BLaER1 (cell line): ENCODE data around the gene MTHFSD.

Experiments used
- H3K27ac ChIP-seq: shearing (Covaris generic); formaldehyde crosslinking; 2 replicates; pipeline ENCODE4 v1.8.1; 2022
- H3K27me3 ChIP-seq: shearing (Covaris generic); formaldehyde crosslinking; 2 replicates; pipeline ENCODE4 v1.8.1; 2022
- H3K36me3 ChIP-seq: shearing (Covaris generic); formaldehyde crosslinking; 2 replicates; pipeline ENCODE4 v1.8.1; 2022
- H3K4me1 ChIP-seq: shearing (Covaris generic); formaldehyde crosslinking; 2 replicates; pipeline ENCODE4 v1.8.1; 2022
- H3K4me2 ChIP-seq: shearing (Covaris generic); formaldehyde crosslinking; 2 replicates; pipeline ENCODE4 v1.8.1; 2022
- H3K4me3 ChIP-seq: shearing (Covaris generic); formaldehyde crosslinking; 2 replicates; pipeline ENCODE4 v1.8.1; 2022
- H3K9ac ChIP-seq: shearing (Covaris generic); formaldehyde crosslinking; 2 replicates; pipeline ENCODE4 v1.8.1; 2022
- H3K9me3 ChIP-seq: shearing (Covaris generic); formaldehyde crosslinking; 2 replicates; pipeline ENCODE4 v1.8.1; 2022
- H4K20me1 ChIP-seq: shearing (Covaris generic); formaldehyde crosslinking; 2 replicates; pipeline ENCODE4 v1.8.1; 2022
- Cebpa-rat ChIP-seq: shearing (Covaris generic); IDR thresholded peaks from 2 replicates; pipeline ENCODE4 v1.8.1; 2022

MTHFSD gene, protein sequence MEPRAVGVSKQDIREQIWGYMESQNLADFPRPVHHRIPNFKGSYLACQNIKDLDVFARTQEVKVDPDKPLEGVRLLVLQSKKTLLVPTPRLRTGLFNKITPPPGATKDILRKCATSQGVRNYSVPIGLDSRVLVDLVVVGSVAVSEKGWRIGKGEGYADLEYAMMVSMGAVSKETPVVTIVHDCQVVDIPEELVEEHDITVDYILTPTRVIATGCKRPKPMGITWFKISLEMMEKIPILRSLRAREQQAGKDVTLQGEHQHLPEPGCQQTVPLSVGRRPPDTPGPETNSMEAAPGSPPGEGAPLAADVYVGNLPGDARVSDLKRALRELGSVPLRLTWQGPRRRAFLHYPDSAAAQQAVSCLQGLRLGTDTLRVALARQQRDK

DNA sequence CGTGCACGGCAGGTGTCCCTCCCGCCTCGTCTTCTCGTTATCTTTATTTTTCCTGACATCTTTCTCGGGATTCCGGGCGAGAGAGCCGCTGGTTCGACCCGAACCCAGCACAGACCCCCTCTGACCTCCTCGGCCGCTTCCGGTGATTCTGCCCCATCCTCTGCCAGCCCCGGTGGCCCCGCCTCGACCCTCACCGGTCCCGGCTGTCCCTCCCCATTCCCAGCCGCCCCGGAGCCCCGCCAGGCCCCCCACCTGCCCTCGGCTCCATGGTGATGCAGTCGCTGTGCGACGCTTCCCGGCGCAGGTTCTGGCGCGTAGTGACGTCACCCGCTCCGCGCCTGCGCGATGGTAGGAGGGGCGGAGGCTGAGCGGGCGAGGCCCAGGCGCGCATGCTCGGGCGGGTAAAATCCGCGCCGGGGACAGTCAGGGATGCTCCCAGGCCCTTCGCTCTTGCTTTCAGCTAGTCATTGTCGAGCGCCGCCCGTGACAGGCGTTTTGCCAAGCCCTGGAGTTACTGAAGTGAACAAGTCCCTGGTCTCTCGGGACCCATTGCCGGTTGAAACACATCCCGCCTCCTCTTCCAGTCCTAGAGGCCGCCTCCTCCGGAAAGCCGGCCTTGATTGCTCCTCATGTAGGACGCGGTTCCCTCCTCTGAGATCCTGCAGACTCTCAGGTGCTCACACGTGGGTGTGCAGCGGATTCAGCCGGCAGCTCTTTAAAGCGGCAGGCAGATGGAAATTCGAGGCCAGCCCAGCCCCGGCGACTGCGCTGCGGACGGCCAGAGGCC is at the start of gene MTHFSD:
MTHFSD (minus strand) TSS at position 319 of the 787 bp plus-strand sequence; CDS start at position 268, 51 bp downstream.
- no peak for TF ChIP-seq Cebpa-rat
- no peaks in the 10 kb centered on the region for H3K9me3 ChIP-seq
- H3K27ac ChIP-seq: peak within 1 kb of the TSS; percentile 88
- H3K27me3 ChIP-seq: no peaks in the 10 kb centered on the region
- H3K36me3 ChIP-seq: peaks cover 39% of the 10 kb centered on the region
- H4K20me1 ChIP-seq: 0 out of 2 replicates have a peak, but pooled peaks cover 8% of the 10 kb centered on the region
- H3K4me2 ChIP-seq: peak within 1 kb of the TSS; percentile 87
- H3K9ac ChIP-seq: peak within 1 kb of the TSS; percentile 89
- peaks cover 19% of the 10 kb centered on the region for H3K4me1 ChIP-seq
- peak within 1 kb of the TSS; percentile 89 for H3K4me3 ChIP-seq

DNA sequence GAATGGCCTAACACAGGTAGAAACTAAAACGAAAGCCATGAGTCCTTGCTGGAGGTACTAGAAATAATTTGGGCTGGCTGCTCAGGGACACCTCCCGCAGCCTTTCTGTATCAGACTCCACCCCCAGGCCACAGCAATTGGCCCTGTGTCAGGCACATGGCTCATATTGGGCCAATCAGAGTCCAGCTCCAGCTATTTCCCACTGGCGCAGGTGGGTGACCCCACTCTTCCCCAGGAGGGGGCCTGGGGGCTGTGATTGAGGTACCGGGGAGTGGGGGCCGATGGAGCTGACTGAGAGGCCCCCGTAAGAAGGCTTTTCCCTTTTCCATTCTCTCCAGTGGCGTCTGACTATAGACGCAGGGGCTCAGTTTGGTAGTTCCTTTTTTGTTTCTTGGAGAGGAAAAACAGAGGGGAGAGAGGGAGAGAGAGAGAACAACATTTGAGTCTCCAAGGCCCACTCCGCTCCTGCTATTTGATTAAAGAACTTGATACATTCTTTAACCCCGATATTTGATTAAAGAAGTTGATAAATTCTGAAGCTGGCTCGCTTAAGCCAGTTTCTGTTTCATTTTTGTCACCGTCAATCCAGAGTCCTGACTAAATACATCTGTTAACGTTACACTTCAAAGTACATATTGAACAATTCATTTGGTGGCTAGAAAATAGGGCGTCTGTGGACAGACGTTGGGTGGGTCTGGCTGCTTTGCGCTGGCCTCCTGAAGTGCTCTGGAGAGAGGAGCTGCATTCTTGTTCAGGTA is 49.6 kb upstream of the MTHFSD start:
- no peak for TF ChIP-seq Cebpa-rat
- peaks cover 32% of the 10 kb centered on the region for H3K4me1 ChIP-seq
- H3K27ac ChIP-seq: peak overlapping the region; percentile 20; the same call in 1 of the 2 replicates
- H3K9ac ChIP-seq: no peak overlapping the region
- no peaks in the 10 kb centered on the region for H4K20me1 ChIP-seq
- H3K4me2 ChIP-seq: peak overlapping the region; percentile 54
- H3K9me3 ChIP-seq: peaks cover 21% of the 10 kb centered on the region
- H3K27me3 ChIP-seq: no peaks in the 10 kb centered on the region
- H3K4me3 ChIP-seq: peak overlapping the region; percentile 17; the same call in 1 of the 2 replicates
- H3K36me3 ChIP-seq: no peaks in the 10 kb centered on the region

DNA sequence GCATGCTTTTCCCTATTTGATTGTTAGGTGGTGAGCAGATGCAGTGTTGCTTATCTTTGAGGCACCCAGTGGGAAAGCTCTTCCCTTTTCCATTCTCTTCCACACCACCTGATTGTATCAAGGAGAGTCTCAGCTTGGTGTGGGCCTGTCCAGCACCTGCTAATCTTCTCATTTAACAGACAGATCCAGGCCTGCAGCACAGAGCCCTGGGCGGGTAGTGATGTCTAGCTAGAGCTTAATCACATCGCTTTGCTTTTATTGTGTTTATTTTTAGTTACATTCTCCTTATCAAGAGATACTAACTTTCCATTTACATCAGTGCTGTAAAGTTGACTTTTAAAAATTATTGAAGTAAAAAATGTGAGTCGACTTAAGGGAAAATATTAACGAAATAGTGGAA is 47.5 kb upstream of the MTHFSD start:
- Histone ChIP-seq H3K4me2 (no peak overlapping the region), H3K4me1 (peaks cover 34% of the 10 kb centered on the region), H3K4me3 (no peak overlapping the region), H3K36me3 (no peaks in the 10 kb centered on the region), H3K27me3 (no peaks in the 10 kb centered on the region), H3K9me3 (peaks cover 32% of the 10 kb centered on the region), H3K27ac (no peak overlapping the region), H3K9ac (no peak overlapping the region), H4K20me1 (no peaks in the 10 kb centered on the region)
- TF ChIP-seq Cebpa-rat: no peak

DNA sequence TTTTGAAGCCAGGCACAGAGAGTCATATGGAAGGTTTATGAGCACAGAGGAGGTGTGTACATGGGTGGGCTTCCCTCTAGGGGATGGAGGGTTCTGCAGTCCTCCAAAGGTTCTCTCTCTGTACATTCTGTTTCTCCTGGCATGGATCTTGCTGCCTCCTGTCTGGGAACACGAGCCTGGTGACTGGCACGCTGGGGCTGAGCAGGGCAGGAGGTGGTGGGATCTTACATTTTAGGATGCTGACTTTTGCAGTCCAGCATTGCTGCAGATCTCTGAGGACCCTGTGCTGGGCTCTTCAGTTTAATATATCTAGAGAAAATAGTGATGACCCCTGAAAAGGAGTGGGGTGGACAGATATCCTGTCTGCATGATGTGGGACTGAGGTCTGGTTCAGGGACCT is 46.3 kb upstream of the MTHFSD start:
- peaks cover 42% of the 10 kb centered on the region for H3K4me1 ChIP-seq
- TF ChIP-seq Cebpa-rat: no peak

DNA sequence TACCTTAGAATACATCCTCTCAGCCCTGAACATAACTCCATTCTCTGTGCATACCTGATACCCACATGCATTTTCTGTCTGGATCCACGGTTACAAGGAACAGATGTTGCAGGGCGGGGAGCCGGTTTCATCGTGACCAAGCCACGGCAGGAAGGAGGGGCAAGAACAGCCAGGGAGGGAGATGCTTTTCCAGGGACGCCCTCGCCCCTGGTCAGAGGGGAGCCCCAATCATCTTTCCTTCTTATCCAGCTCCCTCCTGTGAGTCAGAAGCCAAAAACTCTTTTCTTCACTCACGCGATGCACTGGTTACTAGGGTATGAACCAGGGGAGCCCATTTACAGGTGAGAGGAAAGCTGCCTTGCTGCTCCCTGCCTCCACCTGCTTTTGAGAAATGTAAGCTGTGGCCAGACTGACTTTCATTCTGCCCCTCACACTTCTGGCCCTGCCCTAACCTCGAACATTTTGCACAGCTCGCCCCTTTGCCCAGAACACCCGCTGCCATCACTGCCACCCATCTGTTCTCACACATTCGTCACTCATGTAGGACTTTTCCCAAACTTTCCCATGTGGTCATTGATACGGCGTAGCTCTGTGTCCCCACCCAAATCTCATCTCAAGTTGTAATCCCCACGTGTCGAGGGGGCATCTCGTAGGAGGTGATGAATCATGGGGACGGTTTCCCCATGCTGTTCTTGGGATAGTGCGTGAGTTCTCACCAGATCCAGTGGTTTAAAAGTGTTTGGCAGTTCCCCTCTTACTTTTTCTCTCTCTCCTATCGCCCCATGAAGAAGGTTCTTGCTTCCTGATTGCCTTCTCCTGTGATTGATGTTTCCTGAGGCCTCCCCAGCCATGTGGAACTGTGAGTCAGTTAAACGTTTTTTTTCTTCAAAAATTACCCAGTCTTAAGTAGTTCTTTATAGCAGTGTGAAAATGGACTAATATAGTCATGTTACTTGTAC is 43.9 kb upstream of the MTHFSD start:
- no peak overlapping the region for H3K9ac ChIP-seq
- H3K4me3 ChIP-seq: no peak overlapping the region
- H4K20me1 ChIP-seq: no peaks in the 10 kb centered on the region
- no peaks in the 10 kb centered on the region for H3K27me3 ChIP-seq
- peak overlapping the region; percentile 43 for H3K4me2 ChIP-seq
- peak overlapping the region; percentile 58 for H3K27ac ChIP-seq
- no peaks in the 10 kb centered on the region for H3K36me3 ChIP-seq
- peaks cover 19% of the 10 kb centered on the region for H3K9me3 ChIP-seq
- H3K4me1 ChIP-seq: peaks cover 42% of the 10 kb centered on the region
- no peak for TF ChIP-seq Cebpa-rat

More for the DNA sequence above, 46.3 kb upstream of the MTHFSD start:
- H3K9ac ChIP-seq: no peak overlapping the region
- peaks cover 31% of the 10 kb centered on the region for H3K9me3 ChIP-seq
- H3K4me3 ChIP-seq: no peak overlapping the region
- H3K27me3 ChIP-seq: no peaks in the 10 kb centered on the region
- H4K20me1 ChIP-seq: no peaks in the 10 kb centered on the region
- no peak overlapping the region for H3K27ac ChIP-seq
- no peaks in the 10 kb centered on the region for H3K36me3 ChIP-seq
- H3K4me2 ChIP-seq: no peak overlapping the region

DNA sequence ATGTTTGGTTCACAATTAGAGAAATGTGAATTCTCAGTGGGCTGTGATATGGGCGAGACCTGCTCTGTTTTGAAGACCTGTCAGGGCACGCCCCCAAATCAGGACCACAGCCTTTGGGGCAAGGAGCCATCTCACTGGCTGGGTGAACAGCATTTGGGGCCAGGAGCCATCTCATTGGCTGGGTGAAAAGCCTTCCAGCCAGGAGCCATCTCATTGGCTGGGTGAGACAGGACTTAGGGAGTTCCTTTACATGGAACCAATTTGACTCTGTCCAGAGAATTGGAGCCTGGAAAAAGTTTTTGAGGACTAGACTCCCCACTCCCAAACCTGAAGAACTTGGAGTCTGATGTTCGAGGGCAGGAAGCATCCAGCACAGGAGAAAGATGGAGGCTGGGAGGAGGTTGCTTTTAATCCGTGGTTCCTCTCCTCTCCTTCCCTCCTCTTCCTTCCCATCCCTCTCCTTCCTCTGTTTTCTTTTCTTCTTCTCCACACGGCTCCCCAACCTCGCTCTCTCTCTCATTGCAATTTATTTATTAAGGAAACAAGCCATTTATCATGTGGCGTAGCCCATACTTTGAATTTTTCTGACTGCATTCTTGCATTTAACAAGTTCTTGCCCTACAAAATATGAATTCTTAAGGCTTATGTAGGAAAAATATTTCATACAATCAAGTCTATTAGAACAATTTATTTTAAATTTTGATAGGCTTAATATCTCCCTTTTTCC is 43.0 kb upstream of the MTHFSD start:
- no peak for TF ChIP-seq Cebpa-rat
- H3K36me3 ChIP-seq: no peaks in the 10 kb centered on the region
- no peak overlapping the region for H3K27ac ChIP-seq
- no peaks in the 10 kb centered on the region for H3K27me3 ChIP-seq
- peaks cover 19% of the 10 kb centered on the region for H3K9me3 ChIP-seq
- no peaks in the 10 kb centered on the region for H4K20me1 ChIP-seq
- peaks cover 51% of the 10 kb centered on the region for H3K4me1 ChIP-seq
- H3K4me3 ChIP-seq: no peak overlapping the region
- peak overlapping the region; percentile 43 for H3K4me2 ChIP-seq
- H3K9ac ChIP-seq: no peak overlapping the region

DNA sequence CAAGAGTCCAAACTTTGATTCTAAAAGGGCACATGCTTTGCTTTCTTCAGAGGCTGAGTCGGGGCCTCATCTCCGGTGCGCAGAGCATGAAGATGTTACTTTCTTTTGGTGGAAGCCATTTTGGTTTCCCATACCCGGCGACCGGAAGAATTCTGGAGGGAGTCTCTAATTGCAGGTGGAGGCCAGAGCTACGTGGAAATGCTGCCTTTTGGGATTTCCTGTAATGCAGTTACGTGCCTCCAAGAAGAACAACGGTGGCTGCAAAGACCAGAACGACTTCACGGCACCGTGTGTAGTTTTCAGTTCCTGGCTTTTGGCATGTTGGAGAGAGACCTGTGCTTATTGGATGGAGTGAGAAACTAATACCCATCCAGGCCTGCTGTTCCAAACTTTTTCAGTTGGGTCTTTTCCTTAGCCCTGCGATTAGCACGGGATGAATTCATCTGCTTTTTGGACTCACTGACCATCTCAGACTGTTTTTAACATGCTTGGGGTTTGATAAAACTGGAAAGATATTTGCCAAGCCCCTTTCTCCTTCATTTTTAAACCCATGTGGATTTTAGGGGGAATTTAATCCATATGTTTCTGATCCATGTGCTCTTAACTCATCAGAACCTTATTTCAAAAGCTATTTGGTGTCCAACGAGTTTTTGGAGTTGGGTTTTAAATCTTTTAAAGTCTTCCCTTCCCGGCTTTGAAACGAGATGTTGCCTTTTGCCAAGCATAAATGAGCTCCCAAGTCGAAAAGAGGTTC is 42.3 kb upstream of the MTHFSD start:
- Histone ChIP-seq H3K9me3 (peaks cover 19% of the 10 kb centered on the region), H4K20me1 (no peaks in the 10 kb centered on the region), H3K4me3 (no peak overlapping the region)

More for the DNA sequence above, 42.3 kb upstream of the MTHFSD start:
- H3K4me1 ChIP-seq: peaks cover 52% of the 10 kb centered on the region
- no peaks in the 10 kb centered on the region for H3K36me3 ChIP-seq
- TF ChIP-seq Cebpa-rat: no peak
- 0 out of 2 replicates have a peak overlapping the region, but pooled peaks have one; percentile 1 for H3K4me2 ChIP-seq
- H3K9ac ChIP-seq: no peak overlapping the region
- no peak overlapping the region for H3K27ac ChIP-seq
- no peaks in the 10 kb centered on the region for H3K27me3 ChIP-seq
